ENCODE data around the gene TMED5.

- no peak for TF ChIP-seq CTCF (IDR thresholded peaks at IDR 0.05)
- TF ChIP-seq POLR2A (IDR thresholded peaks at IDR 0.05), result no peak
Observed at GRCh38 chr1:93223023-93223675, 42.9 kb upstream of the TMED5 start.

Measured in right lobe of liver (tissue), 4 donors.